Duodenal mucosa (tissue), 2 donors: ENCODE data around the gene CEP72.

Source experiments
- H3K27ac ChIP-seq: one replicate; pipeline ENCODE4 v1.7.0; 2013; ENCODE audit warnings: low read depth, low read length
- H3K27me3 ChIP-seq, 2 donors: one replicate each; pipeline ENCODE4 v1.7.0; 2013; ENCODE audit warnings: low read length in 2 of 2, control low read depth in 1 of 2; ENCODE audit not compliant: insufficient read depth in 2 of 2, control insufficient read depth in 1 of 2
- H3K36me3 ChIP-seq, 2 donors: one replicate each; pipeline ENCODE4 v1.7.0; 2013; ENCODE audit warnings: low read length in 2 of 2, control low read depth in 1 of 2; ENCODE audit not compliant: insufficient read depth in 2 of 2, control insufficient read depth in 1 of 2
- H3K4me1 ChIP-seq, 2 donors: one replicate each; pipeline ENCODE4 v1.7.0; 2013; ENCODE audit warnings: low read length in 2 of 2, control low read depth in 1 of 2; ENCODE audit not compliant: insufficient read depth in 2 of 2, control insufficient read depth in 1 of 2
- H3K4me3 ChIP-seq, 2 donors: one replicate each; pipeline ENCODE4 v1.7.0; 2013; ENCODE audit warnings: low read length in 2 of 2, low read depth in 1 of 2
- H3K9ac ChIP-seq, 2 donors: one replicate each; pipeline ENCODE4 v1.7.0; 2013; ENCODE audit warnings: low read length in 2 of 2, low read depth in 1 of 2
- H3K9me3 ChIP-seq, 2 donors: one replicate each; pipeline ENCODE4 v1.7.0; 2013; ENCODE audit warnings: low read length in 2 of 2, control low read depth in 1 of 2; ENCODE audit not compliant: control insufficient read depth in 1 of 2

The CEP72 gene

GRCh38 chr5:635306-636055 lies 23.3 kb downstream of the CEP72 start:
- Histone ChIP-seq H3K9me3 (peaks cover 0 to 5% of the 10 kb centered on the region in 2 donors), H3K4me3 (no peak overlapping the region), H3K4me1 (no peaks in the 10 kb centered on the region), H3K36me3 (peaks cover 22 to 45% of the 10 kb centered on the region in 2 donors), H3K9ac (no peak overlapping the region), H3K27me3 (no peaks in the 10 kb centered on the region), H3K27ac (no peak overlapping the region)

- H3K9ac ChIP-seq: no peak overlapping the region
- no peaks in the 10 kb centered on the region for H3K27me3 ChIP-seq
- peaks cover 26 to 56% of the 10 kb centered on the region in 2 donors for H3K36me3 ChIP-seq
- H3K27ac ChIP-seq: no peak overlapping the region
- no peak overlapping the region for H3K4me3 ChIP-seq
- H3K4me1 ChIP-seq: no peaks in the 10 kb centered on the region
- peaks cover 0 to 5% of the 10 kb centered on the region in 2 donors for H3K9me3 ChIP-seq
Observed at GRCh38 chr5:636951-637350, 24.8 kb downstream of the CEP72 start.

- Histone ChIP-seq H3K9ac (no peak overlapping the region), H3K27me3 (no peaks in the 10 kb centered on the region), H3K36me3 (peaks cover 26 to 62% of the 10 kb centered on the region in 2 donors), H3K4me3 (no peak overlapping the region), H3K4me1 (no peaks in the 10 kb centered on the region), H3K9me3 (peaks cover 0 to 5% of the 10 kb centered on the region in 2 donors), H3K27ac (no peak overlapping the region)
Observed at GRCh38 chr5:637581-638450, 25.7 kb downstream of the CEP72 start.

GRCh38 chr5:638501-639252 lies 26.5 kb downstream of the CEP72 start:
- Histone ChIP-seq H3K27me3 (no peaks in the 10 kb centered on the region), H3K36me3 (peaks cover 26 to 63% of the 10 kb centered on the region in 2 donors), H3K4me3 (no peak overlapping the region), H3K4me1 (no peaks in the 10 kb centered on the region), H3K9me3 (peaks cover 0 to 5% of the 10 kb centered on the region in 2 donors), H3K27ac (no peak overlapping the region), H3K9ac (no peak overlapping the region)

GRCh38 chr5:639253-639530 lies 27.1 kb downstream of the CEP72 start:
- H3K36me3 ChIP-seq: peaks cover 26 to 59% of the 10 kb centered on the region in 2 donors
- H3K9ac ChIP-seq: no peak overlapping the region
- H3K4me1 ChIP-seq: no peaks in the 10 kb centered on the region
- H3K27ac ChIP-seq: no peak overlapping the region
- no peaks in the 10 kb centered on the region for H3K27me3 ChIP-seq
- H3K9me3 ChIP-seq: peaks cover 0 to 5% of the 10 kb centered on the region in 2 donors
- H3K4me3 ChIP-seq: no peak overlapping the region

GRCh38 chr5:639584-640213 lies 27.6 kb downstream of the CEP72 start:
- Histone ChIP-seq H3K4me3 (no peak overlapping the region), H3K4me1 (no peaks in the 10 kb centered on the region), H3K9ac (no peak overlapping the region), H3K27me3 (no peaks in the 10 kb centered on the region), H3K9me3 (peaks cover 0 to 5% of the 10 kb centered on the region in 2 donors), H3K36me3 (peaks cover 26 to 63% of the 10 kb centered on the region in 2 donors), H3K27ac (no peak overlapping the region)

GRCh38 chr5:640461-641330 lies 28.6 kb downstream of the CEP72 start:
- H3K9ac ChIP-seq: no peak overlapping the region
- H3K27ac ChIP-seq: no peak overlapping the region
- no peak overlapping the region for H3K4me3 ChIP-seq
- H3K36me3 ChIP-seq: peaks cover 18 to 63% of the 10 kb centered on the region in 2 donors
- no peaks in the 10 kb centered on the region for H3K4me1 ChIP-seq
- peaks cover 0 to 1% of the 10 kb centered on the region in 2 donors for H3K9me3 ChIP-seq
- no peaks in the 10 kb centered on the region for H3K27me3 ChIP-seq

- Histone ChIP-seq H3K9ac (no peak overlapping the region), H3K27ac (no peak overlapping the region), H3K9me3 (no peaks in the 10 kb centered on the region), H3K4me3 (no peak overlapping the region), H3K27me3 (no peaks in the 10 kb centered on the region), H3K4me1 (no peaks in the 10 kb centered on the region), H3K36me3 (peaks cover 16 to 60% of the 10 kb centered on the region in 2 donors)
Observed at GRCh38 chr5:641331-641765, 29.2 kb downstream of the CEP72 start.

- H3K9me3 ChIP-seq: no peaks in the 10 kb centered on the region
- H3K4me3 ChIP-seq: no peak overlapping the region
- H3K36me3 ChIP-seq: peaks cover 23 to 56% of the 10 kb centered on the region in 2 donors
- H3K27ac ChIP-seq: no peak overlapping the region
- H3K27me3 ChIP-seq: no peaks in the 10 kb centered on the region
- H3K9ac ChIP-seq: no peak overlapping the region
- no peaks in the 10 kb centered on the region for H3K4me1 ChIP-seq
Observed at GRCh38 chr5:642481-642880, 30.3 kb downstream of the CEP72 start.
